HG03095 (cell line): ENCODE measurements around the gene ZNF366.
A peak's percentile ranks its signal among the peaks of the same experiment; 100 is the strongest.

ENCODE experiments used
- ATAC-seq: cut with Tn5 transposase; IDR thresholded peaks from one replicate; pipeline ENCODE4 v1.9.1; 2021; ENCODE audit warnings: moderate library complexity; ENCODE audit not compliant: unreplicated experiment

Gene ZNF366

GRCh38 chr5:72507231-72507906 lies at the start of gene ZNF366:
Gene ZNF366 (minus strand): TSS chr5:72507410. CDS start chr5:72461496, 45,914 bp downstream.
- ATAC-seq, result no peak

DNA sequence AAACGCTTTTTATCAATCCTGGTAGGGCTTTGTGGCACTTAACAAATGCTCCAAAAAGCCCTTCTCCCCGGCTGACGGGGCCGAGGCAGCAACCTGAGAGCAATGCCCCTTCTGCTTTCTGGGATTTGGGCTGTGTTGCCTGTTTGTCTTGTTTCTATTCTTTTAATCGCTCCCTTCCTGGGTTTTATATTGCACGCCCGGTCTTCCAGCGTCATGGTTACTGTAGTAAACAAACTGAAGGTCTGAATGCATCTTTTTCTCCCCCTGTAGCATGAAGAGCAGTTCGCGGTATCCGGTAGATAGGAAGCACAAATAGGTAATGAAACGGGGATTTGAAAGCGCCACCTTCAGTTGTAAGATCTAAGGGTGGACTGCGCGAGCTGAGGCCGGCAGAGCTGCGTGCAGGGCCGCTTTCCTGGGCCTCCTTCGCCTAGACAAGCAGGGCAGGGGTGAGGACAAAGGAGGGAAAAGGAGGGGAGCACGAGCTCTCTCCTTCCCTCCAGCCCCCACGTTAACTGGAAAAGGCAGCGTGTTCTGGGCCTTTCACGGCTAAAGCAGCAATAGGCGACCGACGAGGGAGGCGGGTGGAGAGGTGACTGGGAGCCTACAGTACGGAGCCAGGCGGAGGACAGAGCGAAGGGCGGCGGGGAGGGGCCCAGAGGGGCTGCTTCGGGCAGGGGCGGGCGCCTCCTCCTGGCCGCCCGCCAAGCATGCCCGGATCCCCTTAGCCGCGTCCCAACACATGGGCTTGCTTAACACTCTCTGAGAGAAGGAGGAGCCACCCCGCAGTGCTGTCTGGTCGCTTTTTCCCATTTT lies 49.3 kb upstream of the ZNF366 start:
- ATAC-seq, result peak; percentile 79

DNA sequence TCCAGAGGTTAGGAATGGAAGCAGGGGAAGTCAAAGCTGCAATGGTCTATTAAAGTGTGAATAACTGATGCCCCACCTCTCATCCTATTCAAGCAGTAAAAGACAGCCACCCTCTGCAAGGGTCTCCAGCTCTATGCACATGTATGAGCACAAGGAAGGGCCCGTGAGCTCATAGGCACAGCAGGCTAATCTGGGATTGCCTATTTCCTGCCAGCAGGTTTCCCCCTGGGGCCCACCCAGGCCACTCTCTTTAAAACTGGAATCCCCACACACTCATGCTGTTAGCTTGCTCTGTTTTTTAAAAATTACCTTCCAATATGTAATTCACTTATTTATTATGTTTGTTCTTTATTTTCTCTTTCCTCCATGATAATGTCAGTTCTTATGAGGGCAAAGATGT lies 48.7 kb upstream of the ZNF366 start:
- no peak for ATAC-seq

- no peak for ATAC-seq
Observed at GRCh38 chr5:72554897-72555296, 47.7 kb upstream of the ZNF366 start.

GRCh38 chr5:72552041-72552557 lies 44.9 kb upstream of the ZNF366 start:
- ATAC-seq, result no peak

- ATAC-seq, result no peak
Observed at GRCh38 chr5:72550595-72550994, 43.4 kb upstream of the ZNF366 start.

DNA sequence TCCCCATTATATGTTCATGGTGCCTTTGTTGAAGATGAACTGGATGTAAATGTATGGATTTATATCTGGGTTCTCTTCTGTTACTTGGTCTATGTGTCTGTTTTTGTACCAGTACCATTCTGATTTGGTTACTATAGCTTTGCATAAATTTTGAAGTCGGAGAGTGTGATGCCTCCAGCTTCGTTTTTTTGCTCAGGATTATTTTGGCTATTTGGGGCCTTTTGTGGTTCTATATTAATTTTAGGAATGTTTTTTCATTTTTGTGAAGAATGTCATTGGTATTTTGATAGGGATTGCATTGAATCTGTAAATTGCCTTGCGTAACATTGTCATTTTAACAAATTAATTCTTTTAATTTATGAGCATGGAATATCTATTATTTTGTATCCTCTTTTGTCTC lies 36.6 kb upstream of the ZNF366 start:
- no peak for ATAC-seq

DNA sequence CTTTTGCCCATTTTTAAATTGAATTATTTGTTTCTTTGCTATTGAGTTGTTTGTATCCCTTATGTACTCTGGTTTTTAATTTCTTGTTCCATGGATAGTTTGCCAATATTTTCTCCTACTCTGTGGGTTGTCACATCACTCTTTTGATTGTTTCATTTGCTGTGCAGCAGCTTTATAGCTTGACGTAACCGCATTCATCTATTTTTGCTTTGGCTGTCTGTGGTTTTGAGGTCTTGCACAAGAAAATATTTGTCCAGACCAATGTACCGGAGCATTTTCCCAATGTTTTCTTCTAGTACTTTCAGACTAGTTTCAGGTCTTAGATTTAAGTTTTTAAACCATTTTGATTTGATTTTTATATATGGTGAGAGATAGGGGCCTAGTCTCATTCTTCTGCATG lies 36.2 kb upstream of the ZNF366 start:
- ATAC-seq, result no peak

GRCh38 chr5:72542695-72543094 lies 35.5 kb upstream of the ZNF366 start:
- ATAC-seq, result no peak

DNA sequence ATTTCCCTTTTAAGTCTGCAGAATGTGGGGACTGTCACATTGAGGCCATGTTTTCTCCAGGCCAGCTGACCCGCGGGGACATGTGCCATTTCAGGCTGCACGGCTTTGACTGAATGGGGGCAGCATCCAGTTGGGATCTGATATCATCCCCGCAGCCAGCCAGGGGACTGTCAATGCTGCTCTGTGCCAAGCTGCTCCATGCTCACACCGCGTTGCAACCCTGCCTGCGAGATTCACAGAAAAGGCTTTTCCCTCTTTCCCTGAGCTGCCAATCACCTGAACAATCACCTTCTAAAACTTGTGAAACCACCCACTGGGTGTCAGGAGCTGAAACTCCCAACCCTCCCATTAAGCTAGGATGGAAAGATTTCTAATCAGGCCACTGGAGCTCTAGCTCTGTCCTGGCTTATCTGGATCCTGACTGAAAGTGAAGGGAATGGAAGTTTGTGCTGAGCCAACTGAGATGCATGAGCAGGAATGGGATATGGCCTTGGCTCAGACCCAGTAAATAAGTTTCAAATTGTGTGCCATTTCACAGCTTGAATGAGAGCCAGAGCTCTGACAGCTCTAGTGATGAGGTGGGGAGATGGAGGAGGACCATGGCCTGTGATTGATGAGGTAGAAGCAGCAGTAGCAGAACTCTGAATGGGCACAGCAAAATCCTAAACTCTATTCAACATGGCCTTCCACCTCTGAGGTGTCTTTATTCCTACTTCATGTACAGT lies 34.5 kb upstream of the ZNF366 start:
- no peak for ATAC-seq

DNA sequence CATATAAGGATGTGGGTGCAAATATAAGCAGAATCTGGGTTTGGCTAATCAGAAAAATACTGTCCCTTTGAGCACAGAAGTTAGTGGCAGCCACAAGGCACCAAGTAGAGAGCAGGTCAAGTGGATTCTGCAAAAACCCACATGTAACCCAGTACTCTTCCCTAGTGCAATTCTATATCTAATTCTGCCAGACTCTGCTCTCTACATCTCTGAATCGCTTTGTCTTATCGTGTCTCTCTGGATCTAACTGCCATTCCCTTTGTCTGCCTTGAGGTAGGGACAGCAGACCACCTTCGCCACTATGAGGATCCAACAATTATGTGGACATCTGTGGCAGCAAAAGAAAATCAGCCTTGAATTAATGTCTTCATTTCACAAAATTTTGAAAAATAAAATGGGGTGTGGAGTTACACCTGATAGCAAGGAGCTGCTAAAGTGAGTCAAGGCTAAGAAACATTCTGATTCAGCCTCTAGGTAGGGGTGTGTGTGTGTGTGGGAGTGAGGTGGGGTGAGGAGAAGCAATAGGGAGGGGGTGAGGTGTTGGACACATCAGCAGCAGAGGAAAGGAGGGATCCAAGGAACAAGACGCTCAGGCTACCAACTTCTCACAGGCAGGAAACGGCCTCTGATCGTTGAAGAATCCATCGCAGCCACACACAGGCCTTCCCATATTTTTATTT lies 33.7 kb upstream of the ZNF366 start:
- ATAC-seq, result no peak

DNA sequence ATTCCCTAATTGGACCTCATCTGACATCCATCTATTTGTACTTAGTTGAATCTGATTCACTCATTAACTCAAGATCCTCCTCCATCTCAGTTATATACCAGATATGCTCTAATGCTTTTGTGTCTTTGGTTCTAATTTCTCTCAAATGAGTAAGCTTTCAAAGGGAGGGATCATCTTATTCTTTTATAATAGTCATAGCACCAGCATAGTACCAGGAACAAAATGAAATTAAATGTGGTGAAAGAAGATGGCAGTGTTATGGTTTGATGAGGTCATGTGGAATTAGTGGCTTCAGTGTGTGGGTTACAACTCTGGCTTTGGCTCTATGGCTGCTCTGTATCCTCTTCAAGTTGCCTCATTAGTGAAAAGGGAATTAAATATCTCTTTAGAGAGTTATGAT lies 32.5 kb upstream of the ZNF366 start:
- no peak for ATAC-seq

GRCh38 chr5:72539038-72539437 lies 31.8 kb upstream of the ZNF366 start:
- ATAC-seq, result no peak

DNA sequence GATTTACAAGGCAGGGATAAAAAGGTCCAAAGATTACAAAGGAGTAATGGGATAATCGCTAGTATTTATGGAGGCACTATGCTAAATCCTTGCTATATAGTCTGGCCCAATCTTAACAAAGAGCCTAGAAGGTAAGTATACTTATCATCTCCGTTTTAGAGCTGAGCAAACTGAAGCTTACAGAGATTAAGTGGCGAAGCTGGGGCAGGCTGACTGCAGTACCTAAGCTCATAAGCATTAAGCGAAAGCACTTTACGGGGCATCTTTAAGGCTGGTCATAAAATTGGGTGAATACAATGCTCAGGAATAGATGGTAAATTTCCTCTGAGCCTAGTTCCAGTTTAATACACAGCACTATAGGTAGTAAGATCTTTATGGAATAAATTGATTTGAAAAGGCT lies 30.0 kb upstream of the ZNF366 start:
- no peak for ATAC-seq

- ATAC-seq, result no peak
Observed at GRCh38 chr5:72531496-72532190, 24.4 kb upstream of the ZNF366 start.

GRCh38 chr5:72530196-72530595 lies 23.0 kb upstream of the ZNF366 start:
- no peak for ATAC-seq

DNA sequence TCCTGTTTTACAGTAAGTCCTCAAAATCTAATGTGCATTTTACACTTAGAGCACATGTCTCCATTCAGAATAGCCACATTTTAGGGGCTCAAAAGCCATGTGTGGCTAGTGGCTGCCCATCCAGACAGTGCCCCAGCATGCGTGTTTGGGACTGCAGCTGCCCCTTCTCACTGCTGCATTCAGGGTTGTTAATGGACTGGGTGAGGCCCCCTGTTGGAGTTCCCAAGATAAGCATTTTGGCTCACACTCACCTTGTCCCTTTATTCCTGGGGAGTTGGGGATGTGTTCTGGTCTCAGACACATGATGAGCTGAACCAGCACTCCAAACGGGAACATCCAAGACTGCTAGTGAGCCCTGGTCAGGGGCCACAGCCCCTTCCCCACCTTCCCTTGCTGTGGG lies 22.2 kb upstream of the ZNF366 start:
- no peak for ATAC-seq

DNA sequence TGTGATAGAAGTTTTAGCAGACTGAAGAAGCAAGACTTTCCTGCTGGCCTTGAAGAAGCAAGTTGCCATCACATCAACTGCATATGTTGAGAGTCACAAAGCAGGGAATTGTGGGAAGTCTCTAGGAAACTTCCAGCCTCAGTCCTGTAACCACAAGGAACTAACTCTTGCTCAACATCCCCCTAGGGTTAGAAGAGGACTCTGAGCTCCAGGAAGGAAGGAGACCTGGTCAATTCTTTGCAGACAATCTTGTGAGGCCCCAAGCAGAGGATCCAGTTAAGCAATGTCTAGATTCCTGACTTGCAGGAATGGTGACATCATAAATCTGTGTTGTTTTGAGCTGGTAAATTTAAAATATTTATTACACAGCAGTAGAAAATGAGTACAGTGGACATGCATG lies 18.6 kb upstream of the ZNF366 start:
- no peak for ATAC-seq

GRCh38 chr5:72523960-72524582 lies 16.9 kb upstream of the ZNF366 start:
- ATAC-seq, result peak; percentile 65

- ATAC-seq, result no peak
Observed at GRCh38 chr5:72522607-72523006, 15.4 kb upstream of the ZNF366 start.
